NCI-H2029 (cell line): ENCODE results near the gene TMEM88.
"Not testable (repeated sequence)": the region's sequence is repeated elsewhere in the genome, so short reads cannot be mapped to it uniquely, and the experiment has no call there.

Experiments
- DNase-seq: peaks from one replicate; lab custom pipeline; 2025; lab: John Stamatoyannopoulos, UW

Gene TMEM88

GRCh38 chr17:7854851-7855659 is at the start of gene TMEM88:
Gene TMEM88 (plus strand): TSS chr17:7855066. CDS start chr17:7855075, 9 bp downstream.
- DNase-seq = no peak

- no peak for DNase-seq
Measured at GRCh38 chr17:7806587-7806986, 48.3 kb upstream of the TMEM88 start.

- no peak for DNase-seq
Measured at GRCh38 chr17:7807206-7807605, 47.7 kb upstream of the TMEM88 start.

GRCh38 chr17:7809086-7809790 is 45.6 kb upstream of the TMEM88 start:
- DNase-seq = no peak

- not testable (repeated sequence) for DNase-seq
Measured at GRCh38 chr17:7809791-7810343, 45.0 kb upstream of the TMEM88 start.

GRCh38 chr17:7811251-7811650 is 43.6 kb upstream of the TMEM88 start:
- DNase-seq = no peak

- DNase-seq = no peak
Measured at GRCh38 chr17:7814969-7815368, 39.9 kb upstream of the TMEM88 start.

GRCh38 chr17:7816926-7817642 is 37.8 kb upstream of the TMEM88 start:
- DNase-seq = no peak

- DNase-seq = no peak
Measured at GRCh38 chr17:7817643-7817964, 37.3 kb upstream of the TMEM88 start.

GRCh38 chr17:7818026-7818425 is 36.8 kb upstream of the TMEM88 start:
- DNase-seq = no peak

- DNase-seq = no peak
Measured at GRCh38 chr17:7818746-7819645, 35.9 kb upstream of the TMEM88 start.

GRCh38 chr17:7820231-7820630 is 34.6 kb upstream of the TMEM88 start:
- DNase-seq = no peak

GRCh38 chr17:7822126-7822525 is 32.7 kb upstream of the TMEM88 start:
- no peak for DNase-seq

GRCh38 chr17:7823581-7824001 is 31.3 kb upstream of the TMEM88 start:
- no peak for DNase-seq

- DNase-seq = no peak
Measured at GRCh38 chr17:7824021-7824924, 30.6 kb upstream of the TMEM88 start.

GRCh38 chr17:7825206-7825990 is 29.5 kb upstream of the TMEM88 start:
- DNase-seq = no peak

- DNase-seq = no peak
Measured at GRCh38 chr17:7830616-7831015, 24.2 kb upstream of the TMEM88 start.

- DNase-seq = no peak
Measured at GRCh38 chr17:7831233-7831632, 23.6 kb upstream of the TMEM88 start.

- no peak for DNase-seq
Measured at GRCh38 chr17:7832431-7832830, 22.4 kb upstream of the TMEM88 start.
